K562 (cell line): Measurements from ENCODE around the gene ZNF628. TPM values are rescaled to one million over a fixed set of nuclear protein-coding genes. Genes with fewer than 3 reads are reported as not detected.

Experiments used
- ATAC-seq: fragments of 200-7000 bp; cut with Tn5 transposase; 3 replicates; pipeline ENCODE4 v1.9.1; 2020; ENCODE audit warnings: moderate library complexity
- BruUV-seq: library from RNA; stranded (reverse); fragments of 400-500 nt; replicated peaks from 2 replicates; lab custom pipeline; 2021; lab: Mats Ljungman, UMichigan
- CTCF ChIA-PET: fragments of 300-600 bp; formaldehyde crosslinking; extraction: SDS; loops from one replicate; lab custom pipeline; 2021; ENCODE audit warnings: low intra/inter-chr PET ratio; lab: Yijun Ruan, JAX
- POLR2A ChIA-PET: fragments of 300-600, 350-650 bp; sonication (Branson Sonifier 250); formaldehyde crosslinking; extraction: SDS; loops from one replicate; lab custom pipeline; 2021; ENCODE audit warnings: antibody characterized with exemption, inconsistent platforms; lab: Yijun Ruan, JAX
- DNase-seq, 4 experiments: peaks; one replicate each; pipeline versions ENCODE4 v3.0.0 to v3.0.0-alpha.2; 2011 to 2018; ENCODE audit warnings: low spot score in 3 of 4, mixed read lengths in 3 of 4; ENCODE audit errors: extremely low read depth in 1 of 4
- FAIRE-seq: peaks from 2 replicates; lab custom pipeline; 2011; peaks lifted over from hg19 to GRCh38; lab: Jason Lieb, UNC
- H2AFZ ChIP-seq: 2 replicates; pipeline ENCODE4 v1.6.0; 2011; ENCODE audit warnings: low read depth, low read length, control low read depth, inconsistent platforms
- H3K27ac ChIP-seq: fragments of 200-600 bp; 3 replicates; pipeline ENCODE4 v1.8.0; 2011; ENCODE audit warnings: low read depth, mild to moderate bottlenecking, control low read depth, inconsistent platforms, low read length, moderate library complexity, mixed read lengths; ENCODE audit errors: extremely low read depth
- H3K27me3 ChIP-seq, 2 experiments: fragments of 300-600 bp in 1 of 2; 2 replicates in 1 of 2; 3 replicates in 1 of 2; pipeline versions ENCODE4 v1.6.0 to v1.8.0; 2011; ENCODE audit warnings: inconsistent platforms in 2 of 2, low read length in 2 of 2, mild to moderate bottlenecking in 1 of 2, mixed read lengths in 1 of 2, moderate library complexity in 1 of 2; ENCODE audit not compliant: control insufficient read depth in 2 of 2, insufficient read depth in 2 of 2
- H3K36me3 ChIP-seq: fragments of 300-600 bp; 3 replicates; pipeline ENCODE4 v1.8.0; 2011; ENCODE audit warnings: mild to moderate bottlenecking, low read length, inconsistent platforms; ENCODE audit not compliant: control insufficient read depth, insufficient read depth
- H3K4me1 ChIP-seq, 2 experiments: fragments of 200-600 bp in 1 of 2; replicated peaks in 1 of 2; 2 replicates in 1 of 2; 3 replicates in 1 of 2; pipeline versions ENCODE4 v1.5.1 to v1.8.0; 2011; ENCODE audit warnings: inconsistent platforms in 2 of 2, low read length in 2 of 2, mild to moderate bottlenecking in 1 of 2, mixed read lengths in 1 of 2, moderate library complexity in 1 of 2; ENCODE audit not compliant: control insufficient read depth in 2 of 2, insufficient read depth in 2 of 2
- H3K4me2 ChIP-seq: 2 replicates; pipeline ENCODE4 v1.6.1; 2011; ENCODE audit warnings: low read length, control low read depth, inconsistent platforms, mixed read lengths; ENCODE audit not compliant: insufficient read depth
- H3K4me3 ChIP-seq: fragments of 200-600 bp; sonication (generic), shearing (Covaris generic); 2 replicates; pipeline ENCODE4 v1.5.1; 2016; ENCODE audit warnings: control low read depth, inconsistent platforms
- H3K79me2 ChIP-seq: fragments of 200-600 bp; 3 replicates; pipeline ENCODE4 v1.8.0; 2011; ENCODE audit warnings: low read length, inconsistent platforms; ENCODE audit not compliant: control insufficient read depth, insufficient read depth
- H3K9ac ChIP-seq, 2 experiments: 2 replicates each; pipeline versions ENCODE4 v1.6.0 to v1.6.1; 2011; ENCODE audit warnings: low read depth in 2 of 2, low read length in 2 of 2, control low read depth in 1 of 2, inconsistent platforms in 1 of 2, mild to moderate bottlenecking in 1 of 2, mixed read lengths in 1 of 2; ENCODE audit not compliant: insufficient read depth in 1 of 2
- H3K9me1 ChIP-seq: one replicate; pipeline ENCODE4 v1.6.0; 2011; ENCODE audit warnings: inconsistent platforms, mild to moderate bottlenecking, low read length, moderate library complexity; ENCODE audit not compliant: control insufficient read depth, insufficient read depth
- H3K9me3 ChIP-seq: replicated peaks from 2 replicates; pipeline ENCODE4 v1.5.1; 2011; ENCODE audit warnings: low read depth, low read length, inconsistent platforms; ENCODE audit not compliant: control insufficient read depth, insufficient read depth
- H4K20me1 ChIP-seq: replicated peaks from 2 replicates; pipeline ENCODE4 v1.6.1; 2011; ENCODE audit warnings: low read length, inconsistent platforms, mixed read lengths; ENCODE audit not compliant: control insufficient read depth, insufficient read depth
- CC2D1A ChIP-seq: fragments of 450-650 bp; IDR thresholded peaks from 2 replicates; pipeline ENCODE4 v1.6.1; 2017; ENCODE audit warnings: mild to moderate bottlenecking
- MXI1 ChIP-seq: IDR thresholded peaks from 2 replicates; pipeline ENCODE4 v1.6.1; 2011; ENCODE audit warnings: low read depth, mild to moderate bottlenecking, improper control_type of control experiment, low read length
- POLR2G ChIP-seq: fragments of 200-400 bp; formaldehyde crosslinking; IDR thresholded peaks from 2 replicates; pipeline ENCODE4 v1.6.1; 2017; ENCODE audit warnings: low read depth, mild to moderate bottlenecking, antibody characterized with exemption, low read length, moderate library complexity
- ZBTB7A ChIP-seq: IDR thresholded peaks from 2 replicates; pipeline ENCODE4 v1.6.1; 2011; ENCODE audit warnings: low read depth, mild to moderate bottlenecking, low read length, moderate library complexity, borderline replicate concordance; ENCODE audit not compliant: control insufficient read depth
- ZNF384 ChIP-seq: IDR thresholded peaks from 2 replicates; pipeline ENCODE4 v1.6.1; 2012; ENCODE audit warnings: low read depth, low read length, improper control_type of control experiment
- ZSCAN29 ChIP-seq: fragments of 450-650 bp; IDR thresholded peaks from 2 replicates; pipeline ENCODE4 v1.6.1; 2017
- WGBS: fragments of 100-300 bp; shearing (Covaris generic); methylation state at CpG from one replicate; pipeline ENCODE4 v1.1.6; 2016; ENCODE audit warnings: low coverage, mixed read lengths; ENCODE audit not compliant: insufficient coverage; ENCODE audit errors: missing lambda C conversion rate; 5-methylcytosine and 5-hydroxymethylcytosine counted together
- in situ Hi-C: fragments of 300-500 bp; cut with MboI; formaldehyde crosslinking; loops from 4 replicates; pipeline ENCODE4 v1.15.0; 2018; ENCODE audit warnings: inconsistent platforms, mixed read lengths
- intact Hi-C: fragments of 100-400 bp; cut with micrococcal nuclease; formaldehyde crosslinking; loops from 2 replicates; pipeline ENCODE4 v1.14.2; 2022
- polyA plus RNA-seq, 8 experiments: library from polyadenylated mRNA; depleted of rRNA in 4 of 8; stranded (reverse) in 5 of 8; unstranded in 3 of 8; fragments of >200 nt; fragmentation: Nextera tagmentation in 2 of 8; fragmentation: Illumina TruSeq in 1 of 8; extraction: Ambion mirVana in 2 of 8; extraction: Trizol in 1 of 8; gene quantifications; 2 replicates each; pipeline versions ENCODE4 v1.2.1 to v1.2.3, GENCODE V29; 2011 to 2014; ENCODE audit warnings: inconsistent platforms in 1 of 8, missing spikeins in 1 of 8
- total RNA-seq, 7 experiments: library from RNA; depleted of rRNA in 6 of 7; stranded (reverse); fragments of >200 nt in 6 of 7; fragmentation: Illumina TruSeq in 2 of 7; extraction: Trizol in 2 of 7; gene quantifications; 2 replicates each; pipeline versions ENCODE4 v1.2.1 to v1.2.3, GENCODE V29; 2011 to 2021; ENCODE audit warnings: low replicate concordance in 1 of 7
- TF ChIP-seq, protein P1 (sequence below), 2 experiments: fragments of 200-800 bp in 1 of 2; sonication (Bioruptor generic) in 1 of 2; sonication (generic) in 1 of 2; formaldehyde crosslinking in 1 of 2; IDR thresholded peaks in 1 of 2; conservative IDR thresholded peaks in 1 of 2; 2 replicates each; pipeline versions ENCODE4 v1.5.0 to v1.6.1; 2016 to 2020; ENCODE audit warnings: missing compliant biosample characterization in 1 of 2, missing genetic modification characterization in 1 of 2, missing genetic modification reagents in 1 of 2
- TF ChIP-seq, protein P2 (sequence below), 2 experiments: fragments of 450-650 bp; conservative IDR thresholded peaks; 2 replicates each; pipeline ENCODE4 v1.6.1; 2017; ENCODE audit warnings: mild to moderate bottlenecking in 2 of 2, moderate library complexity in 2 of 2

The ZNF628 gene
- total and polyA plus RNA-seq, 9 of the 15 experiments (the other 6 are each of a cell fraction or from before 2014, with no cell fraction given): 0.13 to 13.6 (median 2.2) TPM; not detected in 3

DNA sequence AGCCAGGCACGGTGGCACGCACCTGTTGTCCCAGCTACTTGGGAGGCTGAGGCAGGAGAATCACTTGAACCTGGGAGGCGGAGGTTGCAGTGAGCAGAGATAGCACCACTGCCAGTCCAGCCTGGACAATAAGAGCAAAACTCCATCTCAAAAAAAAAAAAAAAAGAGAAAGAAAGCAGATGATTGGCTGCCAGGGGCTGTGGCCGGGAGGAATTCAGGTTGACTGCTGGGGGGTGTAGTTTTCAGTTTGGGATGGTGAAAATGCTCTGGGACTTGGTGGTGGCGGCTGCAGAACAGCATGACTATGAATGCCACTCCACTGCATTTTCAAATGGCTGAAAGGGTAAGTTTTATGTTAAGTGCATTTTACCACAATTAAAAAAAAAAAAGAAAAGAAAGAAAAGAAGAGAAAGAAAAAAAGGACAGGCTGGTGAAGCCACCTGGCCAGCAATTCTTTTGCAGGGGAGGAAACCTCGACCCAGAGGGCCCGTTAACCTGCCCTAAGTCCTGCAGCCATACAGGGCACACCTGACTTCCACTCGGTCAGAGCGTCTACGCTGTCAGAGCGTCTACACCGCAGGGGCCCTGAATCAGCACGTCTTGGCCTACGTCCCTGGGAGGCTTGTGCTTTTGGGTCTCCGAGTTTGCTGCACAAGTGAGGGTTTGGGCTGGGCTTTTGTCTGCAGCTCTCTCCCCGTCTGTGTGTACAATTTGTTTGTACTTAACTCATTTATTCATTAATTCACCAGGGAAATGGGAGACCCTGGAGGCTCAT is 18.5 kb upstream of the ZNF628 start:
- Histone ChIP-seq H3K4me3 (no peak overlapping the region), H3K4me2 (no peak overlapping the region), H3K27me3 (no peaks in the 10 kb centered on the region), H3K9ac (peak overlapping the region in 1 of 2 experiments; percentile 75; a peak in 1 of 4 replicates), H4K20me1 (no peaks in the 10 kb centered on the region; the same call in 1 of the 2 replicates), H2AFZ (no peak overlapping the region), H3K79me2 (peaks cover 43% of the 10 kb centered on the region), H3K4me1 (peaks cover 21 to 70% of the 10 kb centered on the region in 2 experiments), H3K9me3 (no peaks in the 10 kb centered on the region), H3K36me3 (peaks cover 41% of the 10 kb centered on the region; the same call in 2 of the 3 replicates), H3K9me1 (no peaks in the 10 kb centered on the region), H3K27ac (no peak overlapping the region)
- in situ Hi-C loops: no loop called here
- ATAC-seq (no peak), FAIRE-seq (no peak), DNase-seq (peak in 1 of 4 experiments; percentile 52)
- WGBS: 63% methylated on average over 16 of the region's 16 CpGs
- ChIA-PET POLR2A (no interaction called here), CTCF (no interaction called here)
- TF ChIP-seq CC2D1A: no peak
- peak; percentile 61; the same call in 1 of the 2 replicates for TF ChIP-seq ZNF384
- TF ChIP-seq ZSCAN29: peak; percentile 97
- intact Hi-C loops: no loop called here
- BruUV-seq: no TSS peak

DNA sequence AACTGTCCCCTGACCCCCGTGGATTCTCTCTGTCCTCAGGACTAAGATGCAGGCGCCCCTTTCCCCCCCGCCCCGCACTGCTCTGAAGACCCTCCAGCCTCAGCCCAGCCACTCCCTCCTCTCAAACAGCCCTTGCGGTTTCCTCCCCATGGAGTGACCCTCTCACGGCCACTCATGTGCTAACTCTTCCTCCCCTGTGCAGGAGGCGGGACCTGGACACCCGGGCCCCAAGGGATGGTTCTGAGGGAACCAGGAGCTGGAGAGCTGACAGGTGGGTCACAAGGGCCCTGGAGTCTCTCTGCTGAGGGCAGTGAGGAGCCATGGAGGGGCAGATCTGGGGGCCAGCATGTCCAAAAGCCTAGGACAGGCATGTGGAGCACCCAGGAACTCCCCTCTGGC is 16.9 kb upstream of the ZNF628 start:
- TF ChIP-seq, protein P1, sequence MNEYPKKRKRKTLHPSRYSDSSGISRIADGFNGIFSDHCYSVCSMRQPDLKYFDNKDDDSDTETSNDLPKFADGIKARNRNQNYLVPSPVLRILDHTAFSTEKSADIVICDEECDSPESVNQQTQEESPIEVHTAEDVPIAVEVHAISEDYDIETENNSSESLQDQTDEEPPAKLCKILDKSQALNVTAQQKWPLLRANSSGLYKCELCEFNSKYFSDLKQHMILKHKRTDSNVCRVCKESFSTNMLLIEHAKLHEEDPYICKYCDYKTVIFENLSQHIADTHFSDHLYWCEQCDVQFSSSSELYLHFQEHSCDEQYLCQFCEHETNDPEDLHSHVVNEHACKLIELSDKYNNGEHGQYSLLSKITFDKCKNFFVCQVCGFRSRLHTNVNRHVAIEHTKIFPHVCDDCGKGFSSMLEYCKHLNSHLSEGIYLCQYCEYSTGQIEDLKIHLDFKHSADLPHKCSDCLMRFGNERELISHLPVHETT (CRISPR knock-in tag; conservative IDR thresholded peaks at IDR 0.05 in 1 of 2, IDR thresholded peaks at IDR 0.05 in 1 of 2): no peak
- TF ChIP-seq MXI1 (no peak), POLR2G (0 out of 2 replicates have a peak, but pooled peaks have one; percentile 16), ZBTB7A (peak; percentile 43; the same call in 1 of the 2 replicates)
- TF ChIP-seq, protein P2, sequence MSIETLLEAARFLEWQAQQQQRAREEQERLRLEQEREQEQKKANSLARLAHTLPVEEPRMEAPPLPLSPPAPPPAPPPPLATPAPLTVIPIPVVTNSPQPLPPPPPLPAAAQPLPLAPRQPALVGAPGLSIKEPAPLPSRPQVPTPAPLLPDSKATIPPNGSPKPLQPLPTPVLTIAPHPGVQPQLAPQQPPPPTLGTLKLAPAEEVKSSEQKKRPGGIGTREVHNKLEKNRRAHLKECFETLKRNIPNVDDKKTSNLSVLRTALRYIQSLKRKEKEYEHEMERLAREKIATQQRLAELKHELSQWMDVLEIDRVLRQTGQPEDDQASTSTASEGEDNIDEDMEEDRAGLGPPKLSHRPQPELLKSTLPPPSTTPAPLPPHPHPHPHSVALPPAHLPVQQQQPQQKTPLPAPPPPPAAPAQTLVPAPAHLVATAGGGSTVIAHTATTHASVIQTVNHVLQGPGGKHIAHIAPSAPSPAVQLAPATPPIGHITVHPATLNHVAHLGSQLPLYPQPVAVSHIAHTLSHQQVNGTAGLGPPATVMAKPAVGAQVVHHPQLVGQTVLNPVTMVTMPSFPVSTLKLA (conservative IDR thresholded peaks at IDR 0.05): 0 out of 4 replicates have a peak, but pooled peaks of 1 of the 2 experiments have one; percentile 0
- CTCF ChIA-PET: no interaction called here
- intact Hi-C loops: no loop called here

More for the DNA sequence above, 16.9 kb upstream of the ZNF628 start:
- POLR2A ChIA-PET: interaction anchor here (0.6 to 2.2 kb wide), 4 partner anchors 15 to 243 kb away, joined by 3 to 6 read pairs (median 4); partner anchors contain the start of gene ZNF628
- no peak for FAIRE-seq
- Histone ChIP-seq H3K4me3 (peak overlapping the region; percentile 81; the same call in 1 of the 2 replicates), H3K36me3 (peaks cover 34% of the 10 kb centered on the region; the same call in 2 of the 3 replicates), H2AFZ (no peak overlapping the region), H3K9me1 (no peaks in the 10 kb centered on the region), H3K27ac (no peak overlapping the region; the same call in 2 of the 3 replicates), H3K27me3 (no peaks in the 10 kb centered on the region), H3K4me2 (peak overlapping the region; percentile 87), H3K9me3 (no peaks in the 10 kb centered on the region), H3K9ac (peak overlapping the region; percentile 56 to 87), H4K20me1 (no peaks in the 10 kb centered on the region; the same call in 1 of the 2 replicates), H3K79me2 (peaks cover 43% of the 10 kb centered on the region), H3K4me1 (peaks cover 21 to 70% of the 10 kb centered on the region in 2 experiments)
- no TSS peak for BruUV-seq
- no peak for DNase-seq
- WGBS: 46% methylated on average over 7 of the region's 8 CpGs
- no peak for ATAC-seq
- in situ Hi-C loops: no loop called here
